Middle frontal gyrus (tissue), 1 donor: Measurements from ENCODE around the gene LARP1.
A peak's percentile ranks its signal among the peaks of the same experiment; 100 is the strongest.
"Not testable (repeated sequence)": the region's sequence is repeated elsewhere in the genome, so short reads cannot be mapped to it uniquely, and the experiment has no call there.

Experiments
- DNase-seq: peaks from one replicate; pipeline ENCODE4 v3.0.0-alpha.2; 2015; ENCODE audit warnings: low spot score; ENCODE audit errors: extremely low spot score

LARP1 gene

GRCh38 chr5:154822896-154823295 lies 67.7 kb downstream of the LARP1 start:
- not testable (repeated sequence) for DNase-seq

GRCh38 chr5:154823605-154824004 lies 68.4 kb downstream of the LARP1 start:
- no peak for DNase-seq

- no peak for DNase-seq
These were observed 68.9 kb downstream of the LARP1 start for GRCh38 chr5:154824070-154824469.

GRCh38 chr5:154829181-154829588 lies 74.0 kb downstream of the LARP1 start:
- no peak for DNase-seq

- DNase-seq = no peak
These were observed 74.5 kb downstream of the LARP1 start for GRCh38 chr5:154829589-154830218.

- DNase-seq = no peak
These were observed 75.0 kb downstream of the LARP1 start for GRCh38 chr5:154830219-154830595.

GRCh38 chr5:154830596-154830995 lies 75.4 kb downstream of the LARP1 start:
- DNase-seq = no peak

- DNase-seq = no peak
These were observed 76.3 kb downstream of the LARP1 start for GRCh38 chr5:154831451-154831850.

- DNase-seq = not testable (repeated sequence)
These were observed 77.6 kb downstream of the LARP1 start for GRCh38 chr5:154832804-154833203.

- DNase-seq = no peak
These were observed 78.9 kb downstream of the LARP1 start for GRCh38 chr5:154834053-154834452.

- not testable (repeated sequence) for DNase-seq
These were observed 80.5 kb downstream of the LARP1 start for GRCh38 chr5:154835701-154836052.

GRCh38 chr5:154836225-154836624 lies 81.0 kb downstream of the LARP1 start:
- no peak for DNase-seq

- DNase-seq = no peak
These were observed 82.1 kb downstream of the LARP1 start for GRCh38 chr5:154837009-154837901.

- DNase-seq = no peak
These were observed 85.5 kb downstream of the LARP1 start for GRCh38 chr5:154840435-154841272.

GRCh38 chr5:154841273-154841661 lies 86.1 kb downstream of the LARP1 start:
- no peak for DNase-seq

GRCh38 chr5:154842689-154843530 lies 87.7 kb downstream of the LARP1 start:
- DNase-seq = no peak

GRCh38 chr5:154844809-154845208 lies 89.6 kb downstream of the LARP1 start:
- DNase-seq = no peak

- no peak for DNase-seq
These were observed 94.1 kb downstream of the LARP1 start for GRCh38 chr5:154849264-154849785.

- DNase-seq = no peak
These were observed 94.6 kb downstream of the LARP1 start for GRCh38 chr5:154849791-154850201.

- peak; percentile 41 for DNase-seq
These were observed 95.3 kb downstream of the LARP1 start, which contains the start of gene FAXDC2 for GRCh38 chr5:154850255-154851062. Gene FAXDC2 (minus strand): TSS chr5:154850603. CDS start chr5:154838178, 12,425 bp downstream.
